PC-3 (cell line): Measurements from ENCODE around the gene KCTD16. TPM values are rescaled to one million over a fixed set of nuclear protein-coding genes. Genes with fewer than 3 reads are reported as not detected.

Source experiments
- ATAC-seq: fragments of 200-7000 bp; cut with Tn5 transposase; 2 replicates; pipeline ENCODE4 v1.9.1; 2020; ENCODE audit warnings: mild to moderate bottlenecking, moderate library complexity
- BruUV-seq: library from RNA; stranded (reverse); fragments of 400-500 nt; replicated peaks from 2 replicates; lab custom pipeline; 2021; lab: Mats Ljungman, UMichigan
- CTCF ChIA-PET: fragments of 300-600 bp; sonication (Branson Sonifier 250); formaldehyde crosslinking; loops from one replicate; lab custom pipeline; 2022; ENCODE audit warnings: antibody characterized with exemption; lab: Charles Lee
- POLR2A ChIA-PET: fragments of 300-600 bp; sonication (Branson Sonifier 250); formaldehyde crosslinking; loops from one replicate; lab custom pipeline; 2022; ENCODE audit warnings: antibody characterized with exemption; ENCODE audit not compliant: unreplicated experiment; lab: Charles Lee
- DNase-seq: peaks from one replicate; pipeline ENCODE4 v3.0.0-alpha.2; 2015
- H2AFZ ChIP-seq: fragments of 300-600 bp; sonication (generic); 2 replicates; pipeline ENCODE4 v1.6.0; 2016; ENCODE audit warnings: antibody characterized with exemption, low read length
- H3F3A ChIP-seq: fragments of 300-600 bp; sonication (generic); one replicate; pipeline ENCODE4 v1.6.0; 2017; ENCODE audit warnings: antibody characterized with exemption, low read length, control low read depth, mild to moderate bottlenecking; ENCODE audit not compliant: unreplicated experiment
- H3K27ac ChIP-seq: fragments of 300-600 bp; sonication (generic); 2 replicates; pipeline ENCODE4 v1.5.1; 2016; ENCODE audit warnings: mild to moderate bottlenecking, low read length
- H3K27me3 ChIP-seq: fragments of 300-600 bp; sonication (generic); 2 replicates; pipeline ENCODE4 v1.6.1; 2016; ENCODE audit warnings: low read length, mixed read lengths
- H3K36me3 ChIP-seq: fragments of 300-600 bp; sonication (generic); 2 replicates; pipeline ENCODE4 v1.6.1; 2016; ENCODE audit warnings: low read depth, mixed run types, low read length, mixed read lengths
- H3K4me1 ChIP-seq: fragments of 300-600 bp; sonication (generic); 2 replicates; pipeline ENCODE4 v1.5.1; 2016; ENCODE audit warnings: low read length; ENCODE audit not compliant: insufficient read depth
- H3K4me2 ChIP-seq: fragments of 300-600 bp; sonication (generic); 2 replicates; pipeline ENCODE4 v1.6.0; 2016; ENCODE audit warnings: low read length
- H3K4me3 ChIP-seq: fragments of 300-600 bp; sonication (generic); 2 replicates; pipeline ENCODE4 v1.5.1; 2016; ENCODE audit warnings: mild to moderate bottlenecking, low read length, mixed read lengths
- H3K79me2 ChIP-seq: fragments of 300-600 bp; sonication (generic); 2 replicates; pipeline ENCODE4 v1.6.1; 2017; ENCODE audit warnings: low read length, mixed read lengths
- H3K9ac ChIP-seq: fragments of 300-600 bp; sonication (generic); 2 replicates; pipeline ENCODE4 v1.6.0; 2016; ENCODE audit warnings: mild to moderate bottlenecking, low read length
- H3K9me2 ChIP-seq: fragments of 300-600 bp; sonication (generic); replicated peaks from 2 replicates; pipeline ENCODE4 v1.6.1; 2016; ENCODE audit warnings: mixed run types, low read length, mixed read lengths
- H3K9me3 ChIP-seq: fragments of 300-600 bp; sonication (generic); 2 replicates; pipeline ENCODE4 v1.6.1; 2016; ENCODE audit warnings: low read length, mixed read lengths
- H4K20me1 ChIP-seq: fragments of 300-600 bp; sonication (generic); 2 replicates; pipeline ENCODE4 v1.6.1; 2016; ENCODE audit warnings: low read length, mixed read lengths
- EZH2 ChIP-seq: fragments of 300-600 bp; sonication (generic); IDR thresholded peaks from one replicate; pipeline ENCODE4 v1.6.1; 2017; ENCODE audit warnings: antibody characterized with exemption, mild to moderate bottlenecking, low read length; ENCODE audit not compliant: unreplicated experiment
- EZH2phosphoT487 ChIP-seq: fragments of 300-600 bp; sonication (generic); IDR thresholded peaks from 2 replicates; pipeline ENCODE4 v1.6.1; 2018; ENCODE audit warnings: mild to moderate bottlenecking, antibody characterized with exemption, low read length, borderline replicate concordance
- intact Hi-C: fragments of 100-400 bp; cut with micrococcal nuclease; formaldehyde crosslinking; loops from 2 replicates; pipeline ENCODE4 v1.9.0; 2023
- total RNA-seq: library from RNA; depleted of rRNA; stranded (reverse); fragments of >200 nt; gene quantifications from 2 replicates; pipeline ENCODE4 v1.2.3, GENCODE V29; 2014
- TF ChIP-seq, protein P1 (sequence below): fragments of 300-600 bp; sonication (generic); conservative IDR thresholded peaks from 2 replicates; pipeline ENCODE4 v1.5.1; 2017; ENCODE audit warnings: antibody characterized with exemption, low read depth, mild to moderate bottlenecking, low read length

Gene KCTD16
- total RNA-seq, 1 experiment from 2014 or later: not detected

GRCh38 chr5:144196612-144197011, 25.9 kb downstream of the KCTD16 start:
- Histone ChIP-seq H3K9ac (no peak overlapping the region), H2AFZ (no peak overlapping the region), H3K4me2 (no peak overlapping the region), H3K27ac (no peak overlapping the region), H3K4me1 (peaks cover 18% of the 10 kb centered on the region), H3K36me3 (no peaks in the 10 kb centered on the region), H4K20me1 (no peaks in the 10 kb centered on the region), H3F3A (no peaks in the 10 kb centered on the region), H3K79me2 (no peaks in the 10 kb centered on the region), H3K9me3 (no peaks in the 10 kb centered on the region), H3K9me2 (no peaks in the 10 kb centered on the region), H3K27me3 (no peaks in the 10 kb centered on the region), H3K4me3 (no peak overlapping the region)
- no peak for DNase-seq
- POLR2A ChIA-PET: no interaction called here
- intact Hi-C loops: no loop called here
- BruUV-seq: no TSS peak
- no peak for TF ChIP-seq EZH2
- TF ChIP-seq, protein P1, sequence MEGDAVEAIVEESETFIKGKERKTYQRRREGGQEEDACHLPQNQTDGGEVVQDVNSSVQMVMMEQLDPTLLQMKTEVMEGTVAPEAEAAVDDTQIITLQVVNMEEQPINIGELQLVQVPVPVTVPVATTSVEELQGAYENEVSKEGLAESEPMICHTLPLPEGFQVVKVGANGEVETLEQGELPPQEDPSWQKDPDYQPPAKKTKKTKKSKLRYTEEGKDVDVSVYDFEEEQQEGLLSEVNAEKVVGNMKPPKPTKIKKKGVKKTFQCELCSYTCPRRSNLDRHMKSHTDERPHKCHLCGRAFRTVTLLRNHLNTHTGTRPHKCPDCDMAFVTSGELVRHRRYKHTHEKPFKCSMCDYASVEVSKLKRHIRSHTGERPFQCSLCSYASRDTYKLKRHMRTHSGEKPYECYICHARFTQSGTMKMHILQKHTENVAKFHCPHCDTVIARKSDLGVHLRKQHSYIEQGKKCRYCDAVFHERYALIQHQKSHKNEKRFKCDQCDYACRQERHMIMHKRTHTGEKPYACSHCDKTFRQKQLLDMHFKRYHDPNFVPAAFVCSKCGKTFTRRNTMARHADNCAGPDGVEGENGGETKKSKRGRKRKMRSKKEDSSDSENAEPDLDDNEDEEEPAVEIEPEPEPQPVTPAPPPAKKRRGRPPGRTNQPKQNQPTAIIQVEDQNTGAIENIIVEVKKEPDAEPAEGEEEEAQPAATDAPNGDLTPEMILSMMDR: no peak
- no peak for TF ChIP-seq EZH2phosphoT487
- CTCF ChIA-PET: no interaction called here
- ATAC-seq: no peak

DNA sequence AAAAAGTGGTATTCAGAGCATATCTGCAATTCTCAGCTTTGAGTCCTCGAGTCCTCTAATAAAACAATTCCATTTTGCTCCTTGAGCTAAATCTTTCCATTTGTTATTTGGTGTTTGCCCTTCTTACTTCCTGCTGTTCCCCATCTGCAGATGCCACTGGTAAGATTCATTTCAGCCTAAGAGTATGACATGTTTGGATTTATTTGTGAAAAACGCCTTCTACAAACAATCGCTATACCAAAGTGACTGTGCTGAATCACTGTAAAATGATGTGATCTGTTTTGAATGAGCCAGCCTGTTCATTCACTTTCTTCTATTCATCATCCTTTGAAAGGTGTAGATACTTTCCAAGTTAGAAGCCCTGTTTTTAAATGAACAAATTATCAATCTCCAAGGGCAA, 27.7 kb downstream of the KCTD16 start:
- DNase-seq (peak; percentile 71), ATAC-seq (peak; percentile 96)
- no peaks in the 10 kb centered on the region for H4K20me1 ChIP-seq
- no peaks in the 10 kb centered on the region for H3K27me3 ChIP-seq
- H3K4me3 ChIP-seq: peak overlapping the region; percentile 29; the same call in 1 of the 2 replicates
- H3K9me2 ChIP-seq: no peaks in the 10 kb centered on the region
- H3K27ac ChIP-seq: peak overlapping the region; percentile 73
- BruUV-seq: no TSS peak
- POLR2A ChIA-PET: no interaction called here
- H3K9ac ChIP-seq: no peak overlapping the region
- H3F3A ChIP-seq: no peaks in the 10 kb centered on the region
- no peaks in the 10 kb centered on the region for H3K79me2 ChIP-seq
- CTCF ChIA-PET: no interaction called here
- H3K9me3 ChIP-seq: no peaks in the 10 kb centered on the region
- peak overlapping the region; percentile 42; the same call in 1 of the 2 replicates for H2AFZ ChIP-seq
- peaks cover 18% of the 10 kb centered on the region for H3K4me1 ChIP-seq
- H3K4me2 ChIP-seq: peak overlapping the region; percentile 53
- intact Hi-C loops: no loop called here
- no peaks in the 10 kb centered on the region for H3K36me3 ChIP-seq
- TF ChIP-seq, protein P1: no peak
- TF ChIP-seq EZH2 (no peak), EZH2phosphoT487 (no peak)

DNA sequence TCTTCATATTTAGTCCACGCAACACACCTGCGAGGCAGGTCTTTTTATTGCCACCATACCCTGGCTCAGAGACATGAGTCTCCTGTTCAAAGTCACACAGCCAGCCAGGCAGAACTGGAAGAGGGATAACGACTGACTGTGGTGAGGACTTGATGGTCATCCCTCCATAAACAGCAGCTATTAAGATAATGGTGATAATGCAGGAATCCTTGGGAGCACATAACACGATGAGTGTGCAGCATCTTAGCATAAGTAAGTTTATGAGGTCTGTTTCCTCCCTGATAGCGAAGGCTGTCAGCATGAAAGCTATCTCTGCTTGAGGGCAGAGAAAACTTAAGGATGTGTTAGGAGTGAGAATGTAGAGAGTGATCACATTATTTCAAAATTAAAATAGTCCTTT, 30.9 kb downstream of the KCTD16 start:
- H3K4me3 ChIP-seq: no peak overlapping the region
- H2AFZ ChIP-seq: no peak overlapping the region
- no peaks in the 10 kb centered on the region for H3F3A ChIP-seq
- ChIA-PET POLR2A (no interaction called here), CTCF (no interaction called here)
- intact Hi-C loops: loop anchor here (5.0 kb wide), 6 partner anchors 496 to 1846 kb away; no protein-coding TSS in a partner anchor
- H3K79me2 ChIP-seq: no peaks in the 10 kb centered on the region
- H3K9me3 ChIP-seq: no peaks in the 10 kb centered on the region
- TF ChIP-seq EZH2phosphoT487 (no peak), EZH2 (no peak)
- TF ChIP-seq, protein P1: no peak
- no peak overlapping the region for H3K9ac ChIP-seq
- H3K27ac ChIP-seq: no peak overlapping the region
- no peak overlapping the region for H3K4me2 ChIP-seq
- DNase-seq (no peak), ATAC-seq (no peak)
- no peaks in the 10 kb centered on the region for H4K20me1 ChIP-seq
- peaks cover 16% of the 10 kb centered on the region for H3K27me3 ChIP-seq
- peaks cover 18% of the 10 kb centered on the region for H3K4me1 ChIP-seq
- BruUV-seq: no TSS peak
- H3K36me3 ChIP-seq: no peaks in the 10 kb centered on the region
- H3K9me2 ChIP-seq: no peaks in the 10 kb centered on the region
